Right cardiac atrium (tissue), 5 donors: ENCODE results near the gene MTPN. TPM values are rescaled to one million over a fixed set of nuclear protein-coding genes. Genes with fewer than 3 reads are reported as not detected.
A peak's percentile ranks its signal among the peaks of the same experiment; 100 is the strongest.

Source experiments
- ATAC-seq, 2 donors: fragments of 200-7000 bp; cut with Tn5 transposase; one replicate each; pipeline versions ENCODE4 v1.8.0 to v1.9.1; 2020; ENCODE audit warnings: moderate library complexity in 2 of 2, mild to moderate bottlenecking in 1 of 2
- DNase-seq, 3 donors: peaks; one replicate each; pipeline ENCODE4 v3.0.0-alpha.2; 2020
- H3K27ac ChIP-seq: one replicate; pipeline ENCODE4 v1.5.1; 2013; ENCODE audit warnings: mild to moderate bottlenecking, low read length, control low read depth, moderate library complexity
- H3K27me3 ChIP-seq: one replicate; pipeline ENCODE4 v1.6.1; 2013; ENCODE audit not compliant: control insufficient read depth, insufficient read depth
- H3K4me1 ChIP-seq: one replicate; pipeline ENCODE4 v1.6.1; 2013; ENCODE audit warnings: low read length; ENCODE audit not compliant: control insufficient read depth, insufficient read depth
- H3K4me3 ChIP-seq: one replicate; pipeline ENCODE4 v1.5.1; 2013; ENCODE audit warnings: low read length, control low read depth
- H3K9me3 ChIP-seq: one replicate; pipeline ENCODE4 v1.6.1; 2013; ENCODE audit warnings: low read length; ENCODE audit not compliant: control insufficient read depth
- WGBS: extraction: QIAGEN DNeasy Blood & Tissue Kit; methylation state at CpG from one replicate; pipeline ENCODE4 v1.1.7; 2013; 5-methylcytosine and 5-hydroxymethylcytosine counted together
- intact Hi-C, 4 donors: fragments of 100-400 bp; cut with DNase I; formaldehyde crosslinking; loops; one replicate each; pipeline versions ENCODE4 v1.11.0 to v1.14.0; 2022 to 2023
- polyA plus RNA-seq: library from polyadenylated mRNA; stranded (reverse); fragments of 200-250 nt; gene quantifications from one replicate; pipeline ENCODE4 v1.2.3, GENCODE V29; 2013
- total RNA-seq, 4 donors: library from RNA; stranded (reverse); fragmentation: NEBNext Ultra II Directional; extraction: Animal tissue kit (Norgen Biotek cat#: 25700); gene quantifications; one replicate each; pipeline ENCODE4 v1.2.1, GENCODE V29; 2021
- donor health status: healthy with polysubstance abuse.
- donor health status: DM: no; HTN: yes; CAD: no.
- donor health status: DM: no; HTN: no; CAD: no.
- donor health status: DM: no; HTN: yes; CAD: no; lungs with severe emphysema.
- donor health status: DM: yes; HTN: yes; CAD: no.

The MTPN gene
- total and polyA plus RNA-seq, 5 donors: 64.6 to 128 (median 122) TPM

DNA sequence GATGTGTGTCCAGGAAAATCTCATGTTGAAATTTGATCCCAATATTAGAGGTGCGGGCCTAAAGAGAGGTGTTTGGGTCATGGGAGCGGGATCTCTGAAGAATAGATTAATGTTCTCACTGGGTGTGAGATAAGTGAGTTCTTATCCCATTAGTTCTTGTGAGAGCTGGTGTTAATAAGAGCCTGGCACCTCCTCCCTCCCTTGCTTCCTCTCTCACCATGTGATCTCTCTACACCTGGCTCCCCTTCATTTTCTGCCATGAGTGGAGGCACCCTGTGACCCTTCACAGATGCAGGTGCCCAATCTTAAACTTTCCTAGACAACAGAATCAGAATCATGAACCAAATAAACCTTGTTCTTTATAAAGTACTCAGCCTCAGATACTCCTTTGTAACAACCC lies 19.5 kb downstream of the MTPN start:
- Histone ChIP-seq H3K4me3 (no peak overlapping the region), H3K27ac (no peak overlapping the region), H3K4me1 (no peaks in the 10 kb centered on the region), H3K27me3 (no peaks in the 10 kb centered on the region), H3K9me3 (no peaks in the 10 kb centered on the region)
- intact Hi-C loops: no loop called here
- WGBS: 79% methylated on average over 2 of the region's 2 CpGs
- DNase-seq (no peak), ATAC-seq (peak; percentile 61 to 65)

DNA sequence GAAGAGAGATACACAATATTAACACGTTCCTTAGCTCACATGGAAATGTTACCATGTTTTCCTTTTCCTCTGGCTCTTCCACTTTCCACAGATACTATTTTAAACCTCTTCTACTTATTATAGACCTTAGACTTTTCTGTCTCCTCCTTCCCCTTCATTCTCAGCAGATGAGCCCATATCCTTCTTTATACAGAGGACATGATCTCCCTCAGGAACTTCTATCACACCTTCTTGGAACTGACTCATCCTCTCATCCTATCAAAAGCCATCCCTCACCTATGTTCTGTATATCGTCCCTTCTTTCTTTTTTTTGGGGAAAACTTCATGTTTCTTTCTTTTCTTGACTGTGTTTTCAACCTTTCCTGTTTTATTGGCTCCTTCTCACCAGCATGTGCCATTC lies 20.8 kb downstream of the MTPN start:
- ATAC-seq (no peak), DNase-seq (no peak)
- Histone ChIP-seq H3K27me3 (no peaks in the 10 kb centered on the region), H3K27ac (no peak overlapping the region), H3K9me3 (no peaks in the 10 kb centered on the region), H3K4me1 (no peaks in the 10 kb centered on the region), H3K4me3 (no peak overlapping the region)
- 91% methylated on average over 2 of the region's 2 CpGs for whole genome bisulfite sequencing
- intact Hi-C loops: no loop called here

DNA sequence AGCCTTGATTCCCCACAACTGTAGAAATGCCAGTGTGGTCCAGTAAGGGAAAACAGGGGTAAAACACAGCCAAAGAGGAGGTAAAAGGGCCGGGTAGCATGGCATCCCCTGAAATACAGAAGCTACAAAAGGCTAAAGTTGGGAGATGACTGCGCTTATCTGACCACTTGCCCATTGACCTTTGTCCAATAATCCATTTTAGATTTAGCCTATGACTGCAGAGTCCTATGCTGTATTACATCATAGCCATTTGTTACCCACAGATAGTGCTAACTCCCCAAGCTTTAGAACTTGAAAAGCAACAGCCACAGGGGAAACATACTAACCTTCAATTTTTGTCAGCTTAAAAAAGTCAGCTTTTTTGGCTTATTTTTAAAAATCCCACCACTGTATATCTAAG lies 26.2 kb downstream of the MTPN start:
- ATAC-seq: no peak
- DNase-seq: no peak
- intact Hi-C loops: no loop called here
- no peak overlapping the region for H3K27ac ChIP-seq
- H3K4me1 ChIP-seq: peaks cover 3% of the 10 kb centered on the region
- 88% methylated on average over 2 of the region's 2 CpGs for WGBS
- no peaks in the 10 kb centered on the region for H3K9me3 ChIP-seq
- no peaks in the 10 kb centered on the region for H3K27me3 ChIP-seq
- no peak overlapping the region for H3K4me3 ChIP-seq

DNA sequence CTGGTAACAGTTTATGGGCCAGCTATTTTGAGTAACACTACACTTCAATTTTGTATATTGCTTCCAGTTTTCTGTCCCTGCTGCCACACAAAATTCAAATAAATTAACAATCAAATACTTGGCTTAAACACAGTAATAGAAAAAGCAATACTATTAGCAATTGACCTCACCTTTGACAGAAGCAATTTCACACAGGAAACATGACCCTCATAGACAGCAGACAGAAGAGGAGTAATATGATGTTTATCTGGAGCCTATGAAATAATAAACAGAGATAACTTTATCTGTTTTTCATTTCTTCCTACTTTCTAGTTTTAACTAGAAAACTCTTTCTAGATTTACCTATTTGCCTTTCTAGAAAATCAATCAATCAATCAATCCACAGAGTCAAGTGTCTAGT lies 26.7 kb downstream of the MTPN start:
- Histone ChIP-seq H3K4me3 (no peak overlapping the region), H3K27ac (no peak overlapping the region), H3K27me3 (no peaks in the 10 kb centered on the region), H3K4me1 (peaks cover 3% of the 10 kb centered on the region), H3K9me3 (no peaks in the 10 kb centered on the region)
- DNase-seq (no peak), ATAC-seq (no peak)
- intact Hi-C loops: no loop called here

DNA sequence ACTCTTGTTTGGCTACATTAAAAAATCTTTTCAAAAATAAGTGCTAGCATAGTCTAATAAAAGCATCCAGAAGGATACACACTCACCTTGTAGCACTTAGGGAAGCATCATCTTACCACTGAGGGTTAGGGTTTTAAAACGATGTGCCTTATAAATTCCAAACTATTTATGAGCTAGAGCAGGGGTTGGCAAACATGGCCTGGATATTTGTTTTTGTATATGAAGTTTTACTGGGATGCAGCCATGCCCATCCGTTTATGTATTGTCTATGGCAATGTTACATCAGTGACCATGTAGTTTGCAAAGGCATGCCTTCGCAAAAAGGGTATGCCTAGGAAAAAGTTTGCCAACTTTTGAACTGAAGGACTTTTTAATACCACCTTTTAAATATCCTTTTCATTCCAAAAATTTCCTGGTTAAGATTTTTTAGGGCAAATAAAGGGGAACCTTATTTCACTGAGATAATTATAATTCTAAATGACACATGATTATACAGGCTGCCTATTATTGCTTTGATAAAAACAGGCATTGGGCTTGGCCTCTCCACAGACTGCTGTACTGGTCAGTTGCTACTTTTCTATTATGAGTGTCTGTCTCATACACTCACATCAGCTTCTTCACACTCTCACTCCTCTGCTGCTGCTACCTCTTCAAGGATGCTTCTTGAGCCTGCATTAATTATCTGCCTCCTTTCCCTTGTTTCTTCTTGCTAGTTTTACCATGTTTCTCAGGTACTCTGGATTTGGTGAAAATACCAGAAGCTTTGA lies 30.7 kb downstream of the MTPN start:
- intact Hi-C loops: no loop called here
- no peak for DNase-seq
- no peaks in the 10 kb centered on the region for H3K27me3 ChIP-seq
- ATAC-seq: no peak
- 81% methylated on average over 3 of the region's 3 CpGs for WGBS
- no peaks in the 10 kb centered on the region for H3K9me3 ChIP-seq
- H3K4me1 ChIP-seq: peaks cover 3% of the 10 kb centered on the region
- no peak overlapping the region for H3K4me3 ChIP-seq
- H3K27ac ChIP-seq: no peak overlapping the region

DNA sequence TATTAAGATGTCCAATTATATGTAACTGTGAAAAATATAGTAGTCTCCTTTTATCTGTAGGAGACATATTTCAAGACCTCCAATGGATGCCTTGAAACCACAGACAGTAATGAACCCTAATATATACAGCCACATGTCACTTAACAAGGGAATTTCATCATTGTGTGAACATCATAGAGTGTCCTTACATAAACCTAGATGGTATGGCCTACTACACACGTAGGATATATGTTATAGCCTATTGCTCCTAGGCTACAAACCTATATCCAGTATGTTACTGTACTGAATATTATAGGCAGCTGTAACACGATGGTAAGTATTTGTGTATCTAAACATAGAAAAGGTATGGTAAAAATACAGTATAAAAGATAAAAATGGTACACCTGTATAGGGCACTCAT lies 32.4 kb downstream of the MTPN start:
- Histone ChIP-seq H3K27ac (no peak overlapping the region), H3K4me3 (no peak overlapping the region), H3K9me3 (no peaks in the 10 kb centered on the region), H3K27me3 (no peaks in the 10 kb centered on the region), H3K4me1 (no peaks in the 10 kb centered on the region)
- WGBS: 92% methylated on average over 2 of the region's 2 CpGs
- intact Hi-C loops: no loop called here
- no peak for ATAC-seq
- no peak for DNase-seq

DNA sequence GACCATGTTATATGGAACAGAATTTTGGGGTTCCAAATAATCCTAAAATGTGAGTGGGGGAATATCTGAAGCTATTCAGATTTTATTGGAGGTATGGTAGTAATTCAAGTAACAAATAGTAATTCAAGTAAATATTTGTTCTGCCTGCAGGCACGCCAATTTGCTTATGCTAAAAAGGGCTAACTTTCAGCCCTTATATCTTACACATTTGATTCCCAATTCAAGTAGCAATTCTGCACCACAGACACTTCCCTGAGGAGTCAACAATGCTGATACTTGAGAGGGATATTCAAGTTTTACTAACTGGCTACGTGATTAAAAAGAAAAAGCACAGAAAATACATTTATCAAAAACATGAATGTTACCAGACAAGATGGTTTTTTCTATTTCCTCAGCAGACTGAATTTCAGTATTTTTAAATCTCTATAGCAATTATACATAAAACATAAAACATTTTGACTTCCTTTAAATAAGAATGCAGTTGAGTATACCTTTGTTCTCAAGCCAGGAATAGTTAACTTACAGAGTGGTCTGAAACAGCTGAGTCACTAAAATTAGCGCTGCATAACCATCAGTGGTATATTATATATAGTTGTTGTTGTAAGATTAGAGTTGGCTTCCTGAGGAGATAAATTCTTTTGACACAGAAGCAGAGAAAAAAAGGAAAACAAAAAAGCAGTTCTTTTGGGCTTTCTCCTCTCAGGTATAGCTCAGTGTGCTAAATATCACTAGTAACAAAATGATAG lies 33.9 kb downstream of the MTPN start:
- Histone ChIP-seq H3K27ac (no peak overlapping the region), H3K4me1 (no peaks in the 10 kb centered on the region), H3K27me3 (no peaks in the 10 kb centered on the region), H3K9me3 (no peaks in the 10 kb centered on the region), H3K4me3 (no peak overlapping the region)
- intact Hi-C loops: no loop called here
- no peak for DNase-seq
- 64% methylated on average over 3 of the region's 3 CpGs for WGBS
- ATAC-seq: no peak

DNA sequence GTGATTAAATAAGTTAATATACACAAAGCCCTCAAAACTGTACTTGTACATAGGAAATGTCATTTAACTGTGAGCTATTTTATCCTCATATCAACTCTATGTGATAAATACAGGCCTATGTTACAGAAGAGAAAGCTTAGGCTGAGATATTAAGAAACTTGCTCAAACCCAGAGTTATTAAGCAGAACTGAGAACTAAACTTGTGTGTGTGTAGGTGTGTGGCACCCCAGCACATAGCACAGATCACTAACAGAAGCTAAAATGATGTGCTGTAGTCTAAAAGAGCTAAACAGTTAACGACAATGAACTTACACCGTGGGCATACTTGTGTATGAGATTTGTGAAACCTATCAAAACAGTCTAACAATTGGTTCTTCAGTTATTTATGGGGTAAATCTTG lies 34.5 kb downstream of the MTPN start:
- DNase-seq: no peak
- no peak overlapping the region for H3K27ac ChIP-seq
- WGBS: 90% methylated on average over 2 of the region's 2 CpGs
- ATAC-seq: no peak
- H3K4me1 ChIP-seq: no peaks in the 10 kb centered on the region
- intact Hi-C loops: no loop called here
- no peak overlapping the region for H3K4me3 ChIP-seq
- no peaks in the 10 kb centered on the region for H3K9me3 ChIP-seq
- no peaks in the 10 kb centered on the region for H3K27me3 ChIP-seq

DNA sequence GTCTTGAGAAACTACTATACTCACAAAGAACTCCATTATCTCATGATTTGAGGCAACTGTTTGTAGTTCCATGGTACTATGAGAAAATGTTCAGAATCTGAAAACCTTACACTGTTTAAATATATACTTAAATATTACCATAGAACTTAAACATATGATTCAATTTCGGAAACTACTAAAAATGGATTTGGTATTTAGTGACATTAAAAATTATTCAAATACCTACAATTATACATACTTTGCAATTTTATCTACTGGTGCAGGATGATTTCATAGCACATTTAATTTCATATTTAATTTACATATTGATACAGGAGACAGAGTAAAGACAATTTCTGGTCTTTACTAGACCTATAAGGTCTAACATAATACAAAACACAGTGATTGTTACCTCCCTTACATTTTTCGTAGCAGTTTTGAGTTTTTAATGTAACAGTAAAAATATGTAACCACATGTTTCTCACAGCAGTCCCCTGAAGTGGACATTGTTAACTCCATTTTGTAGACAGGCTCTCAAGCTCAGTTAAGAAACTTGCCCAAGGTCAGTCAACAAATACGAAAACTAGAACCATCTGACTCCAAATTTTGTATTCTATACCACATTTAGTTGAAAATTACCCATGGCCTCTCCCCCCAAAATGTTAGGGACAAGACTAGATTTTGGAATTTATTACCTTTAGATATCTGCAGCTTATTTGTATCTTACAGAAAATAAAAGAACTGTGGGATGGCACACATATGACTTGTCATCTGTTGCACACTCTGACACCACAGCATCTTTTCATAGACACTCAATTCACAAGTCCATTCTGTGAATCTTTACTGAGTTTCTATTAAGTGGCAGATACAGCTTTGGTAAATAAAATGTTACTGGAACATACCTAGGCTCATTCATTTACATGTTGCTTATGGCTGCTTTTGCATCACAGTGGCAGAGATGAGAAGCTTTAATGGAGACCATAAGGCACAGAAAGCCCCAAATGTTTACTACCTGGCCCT lies 36.8 kb downstream of the MTPN start:
- no peaks in the 10 kb centered on the region for H3K4me1 ChIP-seq
- no peak for DNase-seq

DNA sequence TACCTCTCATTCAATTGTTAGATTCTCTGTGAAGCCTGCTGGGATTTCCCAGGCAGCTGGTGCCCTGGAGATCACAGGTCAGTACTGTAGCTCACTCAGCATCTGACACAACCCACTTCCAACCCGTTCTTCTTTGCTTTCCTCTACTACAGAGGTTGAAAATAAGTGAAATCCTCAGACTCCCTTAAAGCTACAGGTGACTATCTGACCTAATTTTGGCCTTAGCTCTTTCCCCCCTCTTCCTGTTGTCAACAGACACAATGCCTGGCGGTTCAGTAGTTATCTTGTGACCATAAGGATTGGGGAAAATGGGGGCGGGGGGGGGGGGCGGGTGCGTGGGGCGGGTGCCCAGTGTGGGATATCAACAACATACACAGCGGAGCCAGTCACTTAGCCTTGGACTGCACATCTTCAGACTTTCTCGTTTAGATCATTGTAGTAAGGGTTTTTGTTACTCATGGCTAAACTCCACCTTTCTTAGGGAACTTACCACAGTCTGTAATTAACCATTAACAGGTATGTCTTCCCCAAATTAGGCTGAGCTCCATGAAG lies 37.8 kb downstream of the MTPN start:
- DNase-seq (no peak), ATAC-seq (no peak)
- 46% methylated on average over 8 of the region's 8 CpGs for WGBS
- Histone ChIP-seq H3K27ac (no peak overlapping the region), H3K4me1 (peaks cover 1% of the 10 kb centered on the region), H3K4me3 (no peak overlapping the region), H3K27me3 (no peaks in the 10 kb centered on the region), H3K9me3 (no peaks in the 10 kb centered on the region)
- intact Hi-C loops: no loop called here

More for the DNA sequence above, 36.8 kb downstream of the MTPN start:
- Histone ChIP-seq H3K4me3 (no peak overlapping the region), H3K27ac (no peak overlapping the region), H3K9me3 (no peaks in the 10 kb centered on the region), H3K27me3 (no peaks in the 10 kb centered on the region)
- intact Hi-C loops: no loop called here
- no peak for ATAC-seq
- WGBS: 97% methylated on average over 3 of the region's 3 CpGs
